GM18498 (cell line): ENCODE measurements around the gene PNMA8A.

Experiments
- ATAC-seq: cut with Tn5 transposase; IDR thresholded peaks from one replicate; pipeline ENCODE4 v1.9.1; 2021; ENCODE audit warnings: mild to moderate bottlenecking, moderate library complexity; ENCODE audit not compliant: unreplicated experiment

Gene PNMA8A

GRCh38 chr19:46431824-46432223, 39.5 kb downstream of the PNMA8A start:
- ATAC-seq: no peak

- no peak for ATAC-seq
Measured at GRCh38 chr19:46429999-46430398, 41.4 kb downstream of the PNMA8A start.

- ATAC-seq: no peak
Measured at GRCh38 chr19:46428239-46429135, 42.9 kb downstream of the PNMA8A start, which contains the start of gene PNMA8C. Gene PNMA8C (minus strand): TSS chr19:46428936. CDS start chr19:46428359, 577 bp downstream.

GRCh38 chr19:46427518-46428045, 43.8 kb downstream of the PNMA8A start:
- no peak for ATAC-seq

GRCh38 chr19:46426506-46427162, 44.7 kb downstream of the PNMA8A start:
- no peak for ATAC-seq

- ATAC-seq: no peak
Measured at GRCh38 chr19:46426035-46426505, 45.3 kb downstream of the PNMA8A start.

GRCh38 chr19:46423188-46423587, 48.2 kb downstream of the PNMA8A start:
- no peak for ATAC-seq

GRCh38 chr19:46422344-46422743, 49.0 kb downstream of the PNMA8A start:
- ATAC-seq: no peak

- ATAC-seq: no peak
Measured at GRCh38 chr19:46420056-46420455, 51.3 kb downstream of the PNMA8A start.
